Upper lobe of left lung (tissue), 4 donors: Measurements from ENCODE around the gene CSNK1A1.

Experiments
- POLR2A ChIP-seq, 4 donors: fragments of 450-650 bp; IDR thresholded peaks; one replicate each; pipeline ENCODE4 v1.5.1; 2016 to 2017; ENCODE audit warnings: antibody characterized with exemption in 4 of 4, mild to moderate bottlenecking in 2 of 4
- POLR2AphosphoS5 ChIP-seq, 2 donors: sonication (generic); formaldehyde crosslinking; IDR thresholded peaks; one replicate each; pipeline ENCODE4 v1.5.1; 2017; ENCODE audit warnings: antibody characterized with exemption in 2 of 2
- TF ChIP-seq, protein P1 (sequence below), 6 experiments: fragments of 450-650 bp in 4 of 6; fragments of 200-600 bp in 2 of 6; sonication (generic) in 2 of 6; IDR thresholded peaks; one replicate each; pipeline ENCODE4 v1.5.1; 2016 to 2019; ENCODE audit warnings: antibody characterized with exemption in 6 of 6

DNA sequence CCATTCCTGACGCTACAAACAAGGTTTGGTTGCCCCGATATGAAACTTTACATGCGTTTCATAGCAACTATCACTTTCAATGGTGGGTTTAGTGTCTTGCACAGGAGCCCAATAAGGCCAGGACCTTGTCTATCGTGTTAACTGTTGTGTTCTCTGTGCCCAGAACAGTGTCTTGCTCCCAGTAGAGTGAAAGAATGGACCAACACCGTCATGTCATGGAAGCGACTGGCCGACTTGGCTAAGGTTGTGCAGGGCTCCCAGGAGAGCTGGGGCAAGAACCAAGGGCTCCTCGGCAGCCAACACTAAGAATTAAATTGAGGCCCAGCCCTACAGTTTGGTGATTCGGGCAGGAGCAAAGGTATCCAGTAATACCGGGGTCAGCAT, 29.6 kb upstream of the CSNK1A1 start:
- TF ChIP-seq, protein P1, sequence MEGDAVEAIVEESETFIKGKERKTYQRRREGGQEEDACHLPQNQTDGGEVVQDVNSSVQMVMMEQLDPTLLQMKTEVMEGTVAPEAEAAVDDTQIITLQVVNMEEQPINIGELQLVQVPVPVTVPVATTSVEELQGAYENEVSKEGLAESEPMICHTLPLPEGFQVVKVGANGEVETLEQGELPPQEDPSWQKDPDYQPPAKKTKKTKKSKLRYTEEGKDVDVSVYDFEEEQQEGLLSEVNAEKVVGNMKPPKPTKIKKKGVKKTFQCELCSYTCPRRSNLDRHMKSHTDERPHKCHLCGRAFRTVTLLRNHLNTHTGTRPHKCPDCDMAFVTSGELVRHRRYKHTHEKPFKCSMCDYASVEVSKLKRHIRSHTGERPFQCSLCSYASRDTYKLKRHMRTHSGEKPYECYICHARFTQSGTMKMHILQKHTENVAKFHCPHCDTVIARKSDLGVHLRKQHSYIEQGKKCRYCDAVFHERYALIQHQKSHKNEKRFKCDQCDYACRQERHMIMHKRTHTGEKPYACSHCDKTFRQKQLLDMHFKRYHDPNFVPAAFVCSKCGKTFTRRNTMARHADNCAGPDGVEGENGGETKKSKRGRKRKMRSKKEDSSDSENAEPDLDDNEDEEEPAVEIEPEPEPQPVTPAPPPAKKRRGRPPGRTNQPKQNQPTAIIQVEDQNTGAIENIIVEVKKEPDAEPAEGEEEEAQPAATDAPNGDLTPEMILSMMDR (IDR thresholded peaks at IDR 0.05) = no peak
- TF ChIP-seq POLR2A (IDR thresholded peaks at IDR 0.05) (no peak), POLR2AphosphoS5 (IDR thresholded peaks at IDR 0.05) (no peak)
